Right ventricle myocardium superior (tissue), 1 donor: Measurements from ENCODE around the gene ARHGEF33. TPM values are rescaled to one million over a fixed set of nuclear protein-coding genes. Genes with fewer than 3 reads are reported as not detected.
A peak's percentile ranks its signal among the peaks of the same experiment; 100 is the strongest.

ENCODE experiments used
- ATAC-seq: fragments of 200-7000 bp; cut with Tn5 transposase; one replicate; pipeline ENCODE4 v1.9.1; 2020; ENCODE audit warnings: mild to moderate bottlenecking; ENCODE audit not compliant: poor library complexity
- DNase-seq: peaks from one replicate; pipeline ENCODE4 v3.0.0-alpha.2; 2020
- intact Hi-C: fragments of 100-400 bp; cut with DNase I; formaldehyde crosslinking; loops from one replicate; pipeline ENCODE4 v1.11.2; 2022
- long read RNA-seq: library from polyadenylated mRNA; unstranded; transcript quantifications from one replicate; pipeline ENCODE4 v2.0.0, GENCODE V29; 2021
- total RNA-seq: library from RNA; stranded (reverse); fragmentation: NEBNext Ultra II Directional; extraction: Animal tissue kit (Norgen Biotek cat#: 25700); gene quantifications from one replicate; pipeline ENCODE4 v1.2.1, GENCODE V29; 2021
- donor health status: DM: no; HTN: yes; CAD: no; lungs with severe emphysema.

The ARHGEF33 gene
- 0.32 TPM for total RNA-seq
- long read RNA-seq: 0 reads

DNA sequence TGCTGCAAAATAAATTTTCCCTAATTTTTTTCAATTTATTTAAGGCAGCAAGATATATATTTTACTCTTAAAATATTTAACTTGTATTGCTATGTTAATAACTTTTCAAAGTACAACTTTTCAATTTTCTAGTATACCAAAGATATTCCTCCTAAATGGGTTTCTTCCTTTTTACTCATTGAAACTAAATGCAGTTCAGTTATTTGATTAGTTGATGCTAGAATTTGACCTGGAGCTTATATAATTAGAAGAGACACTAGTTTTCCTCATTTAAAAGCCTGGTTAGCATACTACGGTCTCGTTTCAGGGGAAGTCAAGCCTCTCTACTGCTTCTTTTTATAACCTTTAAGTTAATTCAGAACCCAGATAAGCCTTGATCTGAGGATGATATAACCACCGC is at the start of gene ARHGEF33:
TSS of gene ARHGEF33 (plus strand) at position 301 of the 400 bp plus-strand sequence. CDS start 29,573 bp downstream, outside the sequence.
- intact Hi-C loops: no loop called here
- ATAC-seq (no peak), DNase-seq (no peak)

- intact Hi-C loops: no loop called here
- ATAC-seq: no peak
- no peak for DNase-seq
These were observed 39.6 kb upstream of the ARHGEF33 start for GRCh38 chr2:38850045-38850444.

GRCh38 chr2:38856165-38856564 is 33.5 kb upstream of the ARHGEF33 start:
- ATAC-seq (no peak), DNase-seq (no peak)
- intact Hi-C loops: no loop called here

DNA sequence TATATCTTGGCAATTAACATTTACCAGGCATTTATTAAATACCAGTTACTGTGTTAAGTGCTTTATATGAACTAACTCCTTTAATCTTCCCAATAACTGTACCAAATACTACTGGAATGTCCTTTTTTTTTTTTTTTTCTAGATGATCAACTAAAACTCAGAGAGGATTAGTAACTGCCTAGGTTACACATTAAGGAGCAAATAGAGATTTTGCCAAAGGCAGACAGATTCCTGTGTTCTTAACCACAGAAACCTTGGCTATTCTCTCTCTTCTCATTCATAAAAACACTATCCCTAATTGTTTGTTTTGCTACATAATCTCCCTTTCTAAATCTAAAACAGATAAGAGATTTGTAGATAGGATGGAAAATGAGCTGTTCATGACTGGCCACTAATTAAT is 27.2 kb upstream of the ARHGEF33 start:
- ATAC-seq (no peak), DNase-seq (no peak)
- intact Hi-C loops: no loop called here

DNA sequence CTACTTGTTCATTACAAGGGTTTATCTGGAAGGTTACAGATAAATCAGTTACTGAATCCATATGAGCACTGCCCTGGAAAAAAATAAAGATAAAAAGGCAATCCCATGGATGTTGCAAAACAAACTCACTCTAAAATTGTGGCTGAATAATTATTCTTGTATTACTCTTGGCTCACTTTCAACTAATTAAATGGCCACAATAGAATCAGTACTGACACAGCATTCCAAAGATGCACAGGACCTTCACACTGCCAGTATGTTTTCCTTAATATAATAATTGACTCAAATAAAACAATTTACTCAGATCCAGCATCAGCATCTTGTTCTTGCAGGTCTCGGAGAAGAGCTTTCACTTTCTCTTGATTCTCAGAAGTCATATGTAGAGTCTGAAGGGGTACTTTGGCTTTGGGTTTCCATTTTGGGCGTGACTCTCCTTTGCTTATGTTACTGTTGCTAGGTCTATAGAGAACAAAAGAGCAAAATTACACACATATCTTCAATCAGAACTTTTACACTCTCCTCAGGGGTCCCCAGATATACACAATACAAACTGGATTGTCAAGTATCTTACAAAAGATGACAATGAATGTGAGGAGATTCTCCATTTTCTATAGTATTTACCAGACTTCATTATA is 26.5 kb upstream of the ARHGEF33 start:
- no peak for ATAC-seq
- DNase-seq: no peak
- intact Hi-C loops: no loop called here

GRCh38 chr2:38866773-38867443 is 22.8 kb upstream of the ARHGEF33 start:
- intact Hi-C loops: no loop called here
- no peak for DNase-seq
- ATAC-seq: no peak

- no peak for ATAC-seq
- no peak for DNase-seq
- intact Hi-C loops: no loop called here
These were observed 18.2 kb upstream of the ARHGEF33 start for GRCh38 chr2:38871432-38871831.

GRCh38 chr2:38873763-38874162 is 15.9 kb upstream of the ARHGEF33 start:
- DNase-seq (no peak), ATAC-seq (no peak)
- intact Hi-C loops: no loop called here

GRCh38 chr2:38875227-38875575 is 14.5 kb upstream of the ARHGEF33 start:
- intact Hi-C loops: no loop called here

GRCh38 chr2:38875576-38876367 is 13.9 kb upstream of the ARHGEF33 start, which contains the start of the genes DHX57 and MORN2:
DHX57 (minus strand) TSS chr2:38875934; CDS start chr2:38868405, 7,529 bp downstream.
MORN2 (plus strand) TSS chr2:38875976.
- intact Hi-C loops: no loop called here
- DNase-seq (peak; percentile 93), ATAC-seq (peak; percentile 100)

More at GRCh38 chr2:38875227-38875575, 14.5 kb upstream of the ARHGEF33 start:
- DNase-seq (no peak), ATAC-seq (peak; percentile 3)

GRCh38 chr2:38876407-38876806 is 13.3 kb upstream of the ARHGEF33 start:
- intact Hi-C loops: no loop called here
- no peak for DNase-seq
- ATAC-seq: no peak

GRCh38 chr2:38886063-38886462 is 3.6 kb upstream of the ARHGEF33 start:
- no peak for DNase-seq
- ATAC-seq: no peak
- intact Hi-C loops: no loop called here

DNA sequence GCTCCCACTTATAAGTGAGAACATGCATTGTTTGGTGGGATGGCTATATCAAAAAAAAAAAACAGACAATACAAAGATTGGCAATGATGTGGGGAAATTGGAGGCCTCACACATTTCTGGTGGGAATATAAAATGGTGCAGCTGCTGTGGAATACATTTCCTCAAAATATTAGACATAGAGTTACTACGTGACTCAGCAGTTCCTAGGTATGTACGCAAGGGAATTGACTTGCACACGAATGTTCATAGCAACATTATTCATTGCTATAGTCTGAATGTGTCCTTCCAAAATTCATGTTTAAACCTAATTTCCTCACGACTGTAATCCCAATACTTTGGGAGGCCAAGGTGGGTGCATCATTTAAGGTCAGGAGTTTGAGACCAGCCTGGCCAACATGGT is 2.3 kb upstream of the ARHGEF33 start:
- DNase-seq (no peak), ATAC-seq (no peak)
- intact Hi-C loops: no loop called here

- ATAC-seq: no peak
- intact Hi-C loops: no loop called here
- no peak for DNase-seq
These were observed 1.6 kb upstream of the ARHGEF33 start for GRCh38 chr2:38887902-38888554.

DNA sequence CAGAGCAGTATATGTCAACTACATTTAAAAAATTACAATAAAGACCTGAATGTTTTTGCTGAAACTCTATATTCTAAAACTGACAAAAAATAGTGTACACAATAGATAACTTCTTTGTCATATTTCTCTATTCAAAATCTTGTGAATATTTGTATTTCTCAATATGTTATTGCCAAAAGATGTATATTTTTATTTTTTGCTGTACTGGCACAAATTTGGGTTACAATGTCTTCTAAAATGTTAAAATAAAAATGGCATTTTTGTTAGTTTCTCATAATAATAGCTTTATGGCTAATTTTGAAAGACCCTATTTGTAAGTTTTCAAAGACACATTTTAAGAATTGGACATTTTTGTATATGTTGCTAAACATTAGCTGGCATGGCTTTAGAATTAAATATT is 630 bp upstream of the ARHGEF33 start:
- intact Hi-C loops: no loop called here
- no peak for DNase-seq
- no peak for ATAC-seq

DNA sequence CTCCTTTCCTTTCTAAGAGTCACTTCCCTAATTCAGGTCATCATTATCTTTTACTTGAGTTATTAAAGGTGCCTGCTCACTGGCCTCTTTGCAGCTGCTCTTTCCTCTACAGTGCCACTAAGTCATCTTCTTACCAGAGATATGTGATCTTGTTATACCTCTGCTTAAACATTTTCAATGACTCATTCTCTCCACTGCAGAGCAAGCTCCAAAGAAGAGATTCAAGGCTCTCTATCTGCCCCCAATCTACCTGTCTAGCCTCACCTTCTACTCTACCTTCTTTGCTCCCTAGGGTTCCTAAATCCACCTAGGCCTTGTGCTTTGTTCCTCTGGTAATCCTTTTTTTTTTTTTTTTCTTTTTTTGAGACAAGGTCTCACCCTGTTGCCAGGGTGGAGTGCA is 3.1 kb downstream of the ARHGEF33 start:
- ATAC-seq (no peak), DNase-seq (no peak)
- intact Hi-C loops: no loop called here

DNA sequence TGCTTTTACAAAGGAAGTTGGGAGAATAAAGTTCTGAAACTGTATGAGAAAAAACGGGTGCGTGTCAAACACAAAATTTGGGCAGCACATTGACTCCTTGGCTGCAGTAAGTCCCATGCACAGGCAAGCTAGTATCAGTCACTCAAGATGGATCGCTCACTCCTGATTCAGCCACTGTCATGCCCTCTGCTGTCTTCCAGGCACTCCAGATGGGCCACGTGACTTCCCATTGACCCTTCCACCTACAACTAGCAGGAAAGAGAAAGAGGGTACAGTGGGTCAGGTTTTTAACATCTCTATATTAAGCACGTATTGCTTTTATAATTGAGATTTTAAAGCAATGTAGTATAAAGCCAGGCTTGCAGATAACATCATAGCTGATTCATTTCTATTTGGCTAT is 8.6 kb downstream of the ARHGEF33 start:
- ATAC-seq (no peak), DNase-seq (no peak)
- intact Hi-C loops: no loop called here

DNA sequence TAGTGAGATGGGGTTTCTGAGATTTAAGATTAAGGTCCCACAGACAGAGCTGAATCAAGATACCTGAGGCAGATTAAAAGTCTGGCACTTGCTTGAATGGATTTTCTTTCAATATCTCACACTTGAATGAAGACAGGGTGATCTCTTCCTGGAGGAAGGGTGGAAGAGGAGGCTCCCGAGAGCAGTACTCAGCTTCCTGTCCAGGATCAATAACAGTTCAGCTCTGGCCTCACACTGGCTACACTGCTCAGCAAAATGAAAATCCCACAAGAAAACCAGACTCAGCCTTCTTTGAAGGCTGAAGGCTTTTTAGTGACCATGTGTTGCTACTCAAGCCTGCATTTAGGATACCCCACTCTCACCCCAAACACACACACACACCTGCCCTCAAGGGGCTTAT is 11.1 kb downstream of the ARHGEF33 start:
- no peak for DNase-seq
- intact Hi-C loops: no loop called here
- ATAC-seq: no peak

DNA sequence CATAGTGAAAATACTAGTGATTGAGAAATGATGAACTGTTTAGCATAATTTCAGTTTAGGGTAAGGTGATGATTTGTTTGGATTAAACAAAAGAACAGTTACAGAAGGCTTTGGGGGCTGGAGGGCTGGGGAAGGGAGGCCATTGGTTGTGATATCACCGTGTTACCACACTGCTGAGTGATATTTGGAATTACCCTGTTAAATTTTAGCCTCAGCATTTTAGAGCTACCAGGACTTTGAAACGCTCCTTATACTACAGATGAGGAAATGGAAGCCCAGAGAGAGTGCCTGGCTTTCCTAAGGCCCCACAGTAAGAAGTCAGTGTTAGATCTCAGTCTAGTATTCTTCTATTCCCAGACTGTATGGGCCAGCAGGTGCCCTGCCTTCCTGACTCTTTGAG is 15.6 kb downstream of the ARHGEF33 start:
- DNase-seq (no peak), ATAC-seq (no peak)
- intact Hi-C loops: no loop called here
